K562 (cell line): ENCODE data around the gene SLC25A36. TPM values are rescaled to one million over a fixed set of nuclear protein-coding genes. Genes with fewer than 3 reads are reported as not detected.

Experiments used
- ATAC-seq: fragments of 200-7000 bp; cut with Tn5 transposase; 3 replicates; pipeline ENCODE4 v1.9.1; 2020; ENCODE audit warnings: moderate library complexity
- BruUV-seq: library from RNA; stranded (reverse); fragments of 400-500 nt; replicated peaks from 2 replicates; lab custom pipeline; 2021; lab: Mats Ljungman, UMichigan
- CTCF ChIA-PET: fragments of 300-600 bp; formaldehyde crosslinking; extraction: SDS; loops from one replicate; lab custom pipeline; 2021; ENCODE audit warnings: low intra/inter-chr PET ratio; lab: Yijun Ruan, JAX
- POLR2A ChIA-PET: fragments of 300-600, 350-650 bp; sonication (Branson Sonifier 250); formaldehyde crosslinking; extraction: SDS; loops from one replicate; lab custom pipeline; 2021; ENCODE audit warnings: antibody characterized with exemption, inconsistent platforms; lab: Yijun Ruan, JAX
- DNase-seq, 4 experiments: peaks; one replicate each; pipeline versions ENCODE4 v3.0.0 to v3.0.0-alpha.2; 2011 to 2018; ENCODE audit warnings: low spot score in 3 of 4, mixed read lengths in 3 of 4; ENCODE audit errors: extremely low read depth in 1 of 4
- FAIRE-seq: peaks from 2 replicates; lab custom pipeline; 2011; peaks lifted over from hg19 to GRCh38; lab: Jason Lieb, UNC
- H2AFZ ChIP-seq: 2 replicates; pipeline ENCODE4 v1.6.0; 2011; ENCODE audit warnings: low read depth, low read length, control low read depth, inconsistent platforms
- H3K27ac ChIP-seq: fragments of 200-600 bp; 3 replicates; pipeline ENCODE4 v1.8.0; 2011; ENCODE audit warnings: low read depth, mild to moderate bottlenecking, control low read depth, inconsistent platforms, low read length, moderate library complexity, mixed read lengths; ENCODE audit errors: extremely low read depth
- H3K27me3 ChIP-seq, 2 experiments: fragments of 300-600 bp in 1 of 2; 2 replicates in 1 of 2; 3 replicates in 1 of 2; pipeline versions ENCODE4 v1.6.0 to v1.8.0; 2011; ENCODE audit warnings: inconsistent platforms in 2 of 2, low read length in 2 of 2, mild to moderate bottlenecking in 1 of 2, mixed read lengths in 1 of 2, moderate library complexity in 1 of 2; ENCODE audit not compliant: control insufficient read depth in 2 of 2, insufficient read depth in 2 of 2
- H3K36me3 ChIP-seq: fragments of 300-600 bp; 3 replicates; pipeline ENCODE4 v1.8.0; 2011; ENCODE audit warnings: mild to moderate bottlenecking, low read length, inconsistent platforms; ENCODE audit not compliant: control insufficient read depth, insufficient read depth
- H3K4me1 ChIP-seq, 2 experiments: fragments of 200-600 bp in 1 of 2; replicated peaks in 1 of 2; 2 replicates in 1 of 2; 3 replicates in 1 of 2; pipeline versions ENCODE4 v1.5.1 to v1.8.0; 2011; ENCODE audit warnings: inconsistent platforms in 2 of 2, low read length in 2 of 2, mild to moderate bottlenecking in 1 of 2, mixed read lengths in 1 of 2, moderate library complexity in 1 of 2; ENCODE audit not compliant: control insufficient read depth in 2 of 2, insufficient read depth in 2 of 2
- H3K4me2 ChIP-seq: 2 replicates; pipeline ENCODE4 v1.6.1; 2011; ENCODE audit warnings: low read length, control low read depth, inconsistent platforms, mixed read lengths; ENCODE audit not compliant: insufficient read depth
- H3K4me3 ChIP-seq: fragments of 200-600 bp; sonication (generic), shearing (Covaris generic); 2 replicates; pipeline ENCODE4 v1.5.1; 2016; ENCODE audit warnings: control low read depth, inconsistent platforms
- H3K79me2 ChIP-seq: fragments of 200-600 bp; 3 replicates; pipeline ENCODE4 v1.8.0; 2011; ENCODE audit warnings: low read length, inconsistent platforms; ENCODE audit not compliant: control insufficient read depth, insufficient read depth
- H3K9ac ChIP-seq, 2 experiments: 2 replicates each; pipeline versions ENCODE4 v1.6.0 to v1.6.1; 2011; ENCODE audit warnings: low read depth in 2 of 2, low read length in 2 of 2, control low read depth in 1 of 2, inconsistent platforms in 1 of 2, mild to moderate bottlenecking in 1 of 2, mixed read lengths in 1 of 2; ENCODE audit not compliant: insufficient read depth in 1 of 2
- H3K9me1 ChIP-seq: one replicate; pipeline ENCODE4 v1.6.0; 2011; ENCODE audit warnings: inconsistent platforms, mild to moderate bottlenecking, low read length, moderate library complexity; ENCODE audit not compliant: control insufficient read depth, insufficient read depth
- H3K9me3 ChIP-seq: replicated peaks from 2 replicates; pipeline ENCODE4 v1.5.1; 2011; ENCODE audit warnings: low read depth, low read length, inconsistent platforms; ENCODE audit not compliant: control insufficient read depth, insufficient read depth
- H4K20me1 ChIP-seq: replicated peaks from 2 replicates; pipeline ENCODE4 v1.6.1; 2011; ENCODE audit warnings: low read length, inconsistent platforms, mixed read lengths; ENCODE audit not compliant: control insufficient read depth, insufficient read depth
- DPF2 ChIP-seq: fragments of 450-650 bp; IDR thresholded peaks from 2 replicates; pipeline ENCODE4 v1.6.1; 2016
- ELF2 ChIP-seq: fragments of 250-450 bp; sonication (Bioruptor Pico); IDR thresholded peaks from 2 replicates; pipeline ENCODE4 v1.5.0; 2021; ENCODE audit warnings: mild to moderate bottlenecking
- HDAC6 ChIP-seq: IDR thresholded peaks from 2 replicates; pipeline ENCODE4 v1.6.1; 2012; ENCODE audit warnings: low read depth, mild to moderate bottlenecking, control low read depth, inconsistent platforms, low read length, moderate library complexity
- MTA1 ChIP-seq: fragments of 450-650 bp; IDR thresholded peaks from 2 replicates; pipeline ENCODE4 v1.6.1; 2017; ENCODE audit warnings: borderline replicate concordance
- MYBL2 ChIP-seq, 2 experiments: fragments of 450-650 bp in 1 of 2; sonication (generic) in 1 of 2; formaldehyde crosslinking in 1 of 2; IDR thresholded peaks; 2 replicates each; pipeline versions ENCODE4 v1.6.1 to v1.8.1; 2017 to 2022; ENCODE audit warnings: borderline replicate concordance in 1 of 2, inconsistent platforms in 1 of 2, low read depth in 1 of 2, mild to moderate bottlenecking in 1 of 2, missing genetic modification reagents in 1 of 2, moderate library complexity in 1 of 2
- PHTF2 ChIP-seq: fragments of 250-450 bp; sonication (Bioruptor Pico); IDR thresholded peaks from 2 replicates; pipeline ENCODE4 v1.5.0; 2021; ENCODE audit warnings: mild to moderate bottlenecking
- SFPQ ChIP-seq: fragments of 200-400 bp; formaldehyde crosslinking; IDR thresholded peaks from 2 replicates; pipeline ENCODE4 v1.6.1; 2017; ENCODE audit warnings: mild to moderate bottlenecking, low read depth, low read length, moderate library complexity
- TFAP4 ChIP-seq: sonication (generic); formaldehyde crosslinking; IDR thresholded peaks from 2 replicates; pipeline ENCODE4 v1.8.0; 2022; ENCODE audit warnings: missing genetic modification reagents, mild to moderate bottlenecking, moderate library complexity, borderline replicate concordance
- ZNF318 ChIP-seq, 2 experiments: fragments of 450-650 bp; IDR thresholded peaks; 2 replicates each; pipeline ENCODE4 v1.6.1; 2016; ENCODE audit warnings: mild to moderate bottlenecking in 2 of 2, borderline replicate concordance in 1 of 2, low read depth in 1 of 2, moderate library complexity in 1 of 2
- ZSCAN29 ChIP-seq: fragments of 450-650 bp; IDR thresholded peaks from 2 replicates; pipeline ENCODE4 v1.6.1; 2017
- WGBS: fragments of 100-300 bp; shearing (Covaris generic); methylation state at CpG from one replicate; pipeline ENCODE4 v1.1.6; 2016; ENCODE audit warnings: low coverage, mixed read lengths; ENCODE audit not compliant: insufficient coverage; ENCODE audit errors: missing lambda C conversion rate; 5-methylcytosine and 5-hydroxymethylcytosine counted together
- in situ Hi-C: fragments of 300-500 bp; cut with MboI; formaldehyde crosslinking; loops from 4 replicates; pipeline ENCODE4 v1.15.0; 2018; ENCODE audit warnings: inconsistent platforms, mixed read lengths
- intact Hi-C: fragments of 100-400 bp; cut with micrococcal nuclease; formaldehyde crosslinking; loops from 2 replicates; pipeline ENCODE4 v1.14.2; 2022
- polyA plus RNA-seq, 8 experiments: library from polyadenylated mRNA; depleted of rRNA in 4 of 8; stranded (reverse) in 5 of 8; unstranded in 3 of 8; fragments of >200 nt; fragmentation: Nextera tagmentation in 2 of 8; fragmentation: Illumina TruSeq in 1 of 8; extraction: Ambion mirVana in 2 of 8; extraction: Trizol in 1 of 8; gene quantifications; 2 replicates each; pipeline versions ENCODE4 v1.2.1 to v1.2.3, GENCODE V29; 2011 to 2014; ENCODE audit warnings: inconsistent platforms in 1 of 8, missing spikeins in 1 of 8
- total RNA-seq, 7 experiments: library from RNA; depleted of rRNA in 6 of 7; stranded (reverse); fragments of >200 nt in 6 of 7; fragmentation: Illumina TruSeq in 2 of 7; extraction: Trizol in 2 of 7; gene quantifications; 2 replicates each; pipeline versions ENCODE4 v1.2.1 to v1.2.3, GENCODE V29; 2011 to 2021; ENCODE audit warnings: low replicate concordance in 1 of 7

SLC25A36 gene
- total and polyA plus RNA-seq, 9 of the 15 experiments (the other 6 are each of a cell fraction or from before 2014, with no cell fraction given): 12.0 to 95.3 (median 43.3) TPM

- no TSS peak for BruUV-seq
- H3K4me3 ChIP-seq: no peak overlapping the region
- H3K9ac ChIP-seq: no peak overlapping the region
- peaks cover 3 to 17% of the 10 kb centered on the region in 2 experiments; a peak in 3 of 5 replicates for H3K27me3 ChIP-seq
- no peak overlapping the region for H3K4me2 ChIP-seq
- H3K9me3 ChIP-seq: no peaks in the 10 kb centered on the region
- H3K9me1 ChIP-seq: no peaks in the 10 kb centered on the region
- no peak overlapping the region for H2AFZ ChIP-seq
- CTCF ChIA-PET: no interaction called here
- no peaks in the 10 kb centered on the region for H3K79me2 ChIP-seq
- no peak overlapping the region for H3K27ac ChIP-seq
- no peaks in the 10 kb centered on the region for H4K20me1 ChIP-seq
- 0% methylated on average over 4 of the region's 4 CpGs for WGBS
- POLR2A ChIA-PET: no interaction called here
- H3K36me3 ChIP-seq: no peaks in the 10 kb centered on the region
- ATAC-seq (no peak), DNase-seq (no peak), FAIRE-seq (no peak)
- intact Hi-C loops: no loop called here
- H3K4me1 ChIP-seq: no peaks in the 10 kb centered on the region; a peak in 1 of 5 replicates
- in situ Hi-C loops: loop anchor here (25.0 kb wide), 1 partner anchor 166 kb away; no protein-coding TSS in a partner anchor
- TF ChIP-seq ZSCAN29 (no peak), ELF2 (CRISPR knock-in tag) (no peak), ZNF318 (IDR thresholded peaks at IDR 0.05; ENCODE audit: borderline replicate concordance in 1 of 2, low read depth in 1 of 2) (no peak), PHTF2 (CRISPR knock-in tag) (no peak), HDAC6 (no peak), MTA1 (no peak), MYBL2 (IDR thresholded peaks at IDR 0.05; ENCODE audit: low read depth) (no peak), MYBL2 (CRISPR knock-in tag; IDR thresholded peaks at IDR 0.05; ENCODE audit: borderline replicate concordance) (no peak), TFAP4 (CRISPR knock-in tag) (no peak), SFPQ (no peak), DPF2 (no peak)
Observed at GRCh38 chr3:141021261-141021660, 79.6 kb downstream of the SLC25A36 start.
